MV-4-11 (cell line): ENCODE data around the gene IL1RAPL1.

ENCODE experiments used
- DNase-seq: peaks from one replicate; lab custom pipeline; 2025; lab: John Stamatoyannopoulos, UW

Gene IL1RAPL1

DNA sequence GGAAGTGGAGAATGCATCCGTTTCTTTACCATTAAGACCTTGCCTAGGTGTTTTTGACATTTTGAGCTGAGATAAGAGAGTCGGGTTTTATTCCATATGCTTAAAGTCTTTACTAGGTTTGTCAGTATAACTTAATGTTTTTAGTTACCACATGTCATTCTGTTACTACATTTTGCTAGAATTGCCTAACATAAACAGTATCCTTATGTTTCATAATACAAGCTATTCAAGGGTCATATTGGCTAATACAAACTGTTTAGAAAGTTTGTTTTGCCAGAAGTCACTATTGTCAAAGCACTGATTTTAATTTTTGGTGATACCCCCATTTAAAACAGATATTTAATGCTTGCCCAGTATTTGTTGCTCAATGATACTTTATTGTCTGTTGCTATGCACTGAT is 1200.4 kb downstream of the IL1RAPL1 start:
- DNase-seq, result no peak

DNA sequence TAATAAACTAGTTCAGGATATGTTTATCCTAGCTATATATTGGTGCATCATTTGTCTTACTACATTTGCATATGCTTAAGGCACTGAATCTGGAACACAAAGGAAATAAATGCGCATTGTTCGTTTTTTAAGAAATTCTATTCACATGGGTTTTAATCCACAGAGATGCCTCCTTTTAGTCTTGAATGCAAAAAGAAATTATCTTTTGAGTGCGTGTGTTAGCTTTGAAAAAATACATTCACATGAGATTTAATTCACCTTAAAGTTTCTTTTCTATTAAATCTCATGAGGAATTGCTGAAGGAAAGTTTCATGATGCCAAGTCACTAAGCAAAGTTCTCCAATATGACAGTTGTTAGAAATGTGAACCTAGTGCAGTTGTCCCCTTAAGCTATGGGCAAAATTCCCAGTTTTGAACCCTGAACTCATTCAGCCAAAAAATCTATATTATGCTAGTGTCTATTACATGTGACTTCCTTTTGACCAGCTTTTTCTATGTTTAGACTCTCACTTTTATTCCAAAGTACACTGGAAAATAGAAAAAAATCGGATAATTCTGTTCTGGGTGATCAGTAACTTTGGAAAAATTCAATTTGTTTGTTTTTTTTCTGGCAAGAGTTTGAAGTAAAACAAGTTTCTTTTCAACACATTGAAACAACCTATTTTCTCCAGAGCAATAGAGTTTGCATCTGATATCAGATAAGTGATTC is 1201.9 kb downstream of the IL1RAPL1 start:
- DNase-seq, result no peak

DNA sequence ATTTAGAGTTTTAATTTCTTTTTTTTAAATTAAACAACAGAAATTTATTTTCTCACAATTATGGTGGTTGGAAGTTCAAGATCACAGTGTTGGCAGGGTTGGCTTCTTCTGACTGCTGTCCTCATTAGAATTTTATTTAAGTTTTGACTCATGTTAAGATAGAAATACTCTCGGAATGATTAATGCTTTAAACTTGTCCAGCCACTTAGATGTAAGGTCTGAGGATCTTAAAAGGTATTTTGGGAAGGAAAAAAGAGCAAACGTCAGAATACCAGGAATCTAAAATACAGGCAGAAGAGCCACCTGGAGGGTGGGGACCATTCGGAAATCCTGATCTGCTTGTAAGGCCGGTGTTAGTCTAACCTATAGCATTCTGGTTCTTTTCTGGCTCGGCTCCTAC is 1205.1 kb downstream of the IL1RAPL1 start:
- no peak for DNase-seq

DNA sequence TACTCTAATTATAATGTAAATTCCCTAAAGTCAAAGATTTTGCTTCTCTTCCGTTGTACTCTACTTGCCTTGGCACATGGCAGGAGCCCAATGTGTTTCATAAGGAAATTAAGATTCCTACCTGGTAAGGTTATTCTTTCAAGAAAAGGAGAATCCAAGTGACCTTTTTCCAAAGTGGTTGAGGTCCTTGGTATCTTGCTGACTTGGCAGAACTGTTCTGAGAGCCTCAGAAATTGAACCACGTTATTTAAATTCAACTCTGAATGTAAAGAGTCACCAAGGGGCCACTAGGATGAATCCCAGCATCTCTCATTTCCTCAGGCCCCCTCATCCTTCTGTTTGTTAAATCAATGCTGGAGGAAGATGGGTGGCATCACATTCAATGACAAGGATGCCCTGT is 1209.9 kb downstream of the IL1RAPL1 start:
- no peak for DNase-seq

DNA sequence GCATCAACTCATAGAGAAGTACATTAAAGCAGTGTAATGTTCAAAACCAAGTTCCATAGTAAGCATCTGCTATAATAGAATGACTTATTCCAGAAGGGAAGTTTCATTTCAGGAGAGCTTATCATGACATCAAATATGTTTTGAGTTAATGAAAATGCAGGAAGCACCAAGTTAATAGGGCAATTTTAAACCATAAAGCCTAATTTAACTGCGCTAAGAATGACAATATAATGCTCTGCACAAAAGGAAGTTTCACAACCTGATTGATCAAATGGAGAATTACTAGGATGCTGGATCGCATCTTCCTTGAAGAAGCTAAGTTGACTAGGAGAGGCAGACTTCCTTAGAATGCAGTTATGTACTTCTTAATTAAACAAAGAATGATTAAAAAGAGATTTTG is 1211.2 kb downstream of the IL1RAPL1 start:
- DNase-seq, result no peak

DNA sequence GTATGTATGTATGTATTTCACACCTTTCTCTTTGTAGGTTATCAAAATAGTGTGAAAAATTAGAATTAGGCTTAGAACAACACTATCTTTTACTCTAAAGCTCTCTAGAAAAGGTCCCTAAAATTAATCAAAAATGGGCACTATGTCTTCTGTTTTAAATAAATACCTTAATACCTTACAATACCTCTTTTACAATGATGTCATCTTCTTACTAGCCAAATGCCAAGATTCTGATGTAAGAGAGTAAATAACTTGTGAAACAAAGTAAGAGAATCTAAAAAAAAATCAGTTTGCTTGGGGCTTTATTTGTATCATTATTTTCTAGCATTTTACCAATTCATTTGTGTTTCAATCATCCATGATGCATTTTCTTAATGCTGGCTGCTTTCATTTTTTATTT is 1225.9 kb downstream of the IL1RAPL1 start:
- no peak for DNase-seq

DNA sequence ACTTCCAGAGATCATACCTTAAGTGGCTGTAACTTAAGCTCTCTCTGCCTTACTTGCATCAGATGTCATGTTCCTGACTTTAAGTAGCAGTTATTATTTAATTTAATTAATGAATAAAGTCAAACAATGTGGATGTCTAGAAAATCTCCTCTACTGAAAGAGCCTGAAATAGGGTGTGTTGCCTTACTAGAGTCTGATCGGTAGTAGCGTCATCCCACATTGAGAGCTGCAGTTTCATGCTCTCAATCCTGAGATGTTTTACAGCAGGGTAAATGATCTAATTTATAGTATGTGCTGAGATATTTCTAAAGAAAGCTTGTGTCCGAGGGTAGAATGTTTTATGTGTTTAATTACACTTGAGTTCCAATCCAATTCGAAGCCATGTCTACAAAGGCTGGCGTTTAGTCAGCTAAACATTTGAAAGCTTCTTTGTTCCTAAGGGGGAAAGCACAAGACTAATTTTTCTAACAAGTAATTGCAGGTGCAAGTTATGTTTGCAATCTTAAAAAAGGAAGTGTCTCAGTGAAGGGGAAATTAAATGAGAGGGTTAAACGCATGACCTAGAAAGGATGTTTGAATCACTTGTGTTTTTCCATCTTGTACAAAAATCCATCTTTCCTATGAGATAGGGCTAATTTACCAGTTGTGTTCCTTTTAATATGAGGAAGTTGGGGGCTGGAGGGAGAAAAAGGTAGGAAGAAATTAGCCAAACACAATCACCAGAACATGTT is 1237.1 kb downstream of the IL1RAPL1 start:
- no peak for DNase-seq

DNA sequence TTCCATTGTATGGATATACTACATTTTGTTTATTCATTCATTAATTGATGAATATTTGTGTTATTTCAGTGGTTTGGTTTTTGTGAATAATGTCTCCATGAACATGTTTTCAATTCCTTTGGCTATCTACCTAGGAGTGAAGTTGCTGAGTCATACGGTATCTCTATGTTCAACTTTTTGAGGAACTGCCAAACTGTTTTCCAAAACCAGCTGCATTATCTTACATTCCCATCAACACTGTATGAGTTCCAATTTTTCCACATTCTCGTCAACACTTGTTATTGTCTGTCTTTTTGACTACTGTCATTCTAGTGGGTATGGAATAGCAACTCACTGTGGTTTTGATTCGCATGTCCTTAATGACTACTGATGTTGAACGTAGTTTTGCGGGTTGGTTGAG is 1239.5 kb downstream of the IL1RAPL1 start:
- no peak for DNase-seq

DNA sequence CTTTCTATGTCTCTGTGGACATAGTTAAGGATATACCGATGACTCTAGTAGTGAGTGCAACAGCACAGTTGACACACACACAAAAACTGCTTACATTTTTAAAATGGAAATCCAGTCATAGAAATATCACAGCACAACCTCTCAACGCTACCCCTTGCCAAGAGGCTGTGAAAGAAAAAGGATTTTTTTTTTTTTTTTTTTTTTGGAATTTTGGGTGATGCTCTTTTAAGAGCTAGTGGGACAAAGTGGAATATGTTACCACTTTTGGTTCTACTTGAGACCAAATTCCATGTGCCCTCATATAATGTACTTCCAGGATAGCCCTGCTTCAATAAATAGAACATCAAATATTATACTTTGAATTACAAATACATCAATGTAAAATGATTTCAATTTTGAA is 1247.1 kb downstream of the IL1RAPL1 start:
- no peak for DNase-seq

DNA sequence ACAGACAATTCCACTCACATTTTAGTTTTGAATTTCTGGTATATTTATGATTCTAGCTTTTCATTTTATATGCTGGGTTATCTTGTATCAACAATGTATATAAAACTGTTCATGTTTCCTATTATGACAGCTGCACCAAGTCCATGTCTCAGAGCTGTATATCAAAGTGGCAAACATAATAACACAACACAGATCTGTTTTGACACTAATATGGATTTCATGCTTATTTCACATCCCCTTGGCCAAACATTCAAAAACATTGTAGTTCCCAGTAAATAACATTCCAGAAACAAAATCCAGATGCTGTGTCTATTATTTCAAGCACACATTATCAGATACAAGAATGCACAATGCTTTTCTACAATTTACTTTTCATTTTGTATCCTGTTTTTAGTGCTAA is 1247.5 kb downstream of the IL1RAPL1 start:
- DNase-seq, result no peak

DNA sequence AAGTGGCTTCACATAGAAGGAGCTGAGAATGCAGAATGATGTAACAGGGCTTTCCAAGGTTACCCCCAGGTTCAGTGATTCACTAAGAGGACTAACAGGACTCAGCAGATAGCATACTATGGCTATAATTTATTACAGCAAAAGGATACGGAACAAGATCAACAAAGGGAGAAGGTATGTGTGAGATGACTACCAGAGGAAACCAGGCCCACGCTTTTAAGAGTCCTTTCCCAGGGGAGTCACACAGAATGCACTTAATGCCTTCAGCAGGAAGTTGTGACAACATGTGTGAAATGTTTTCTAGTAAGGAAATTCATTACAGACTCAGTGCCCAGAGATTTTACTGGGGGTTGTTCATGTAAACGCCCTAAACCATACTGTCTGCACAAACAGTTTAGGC is 1254.5 kb downstream of the IL1RAPL1 start:
- no peak for DNase-seq

DNA sequence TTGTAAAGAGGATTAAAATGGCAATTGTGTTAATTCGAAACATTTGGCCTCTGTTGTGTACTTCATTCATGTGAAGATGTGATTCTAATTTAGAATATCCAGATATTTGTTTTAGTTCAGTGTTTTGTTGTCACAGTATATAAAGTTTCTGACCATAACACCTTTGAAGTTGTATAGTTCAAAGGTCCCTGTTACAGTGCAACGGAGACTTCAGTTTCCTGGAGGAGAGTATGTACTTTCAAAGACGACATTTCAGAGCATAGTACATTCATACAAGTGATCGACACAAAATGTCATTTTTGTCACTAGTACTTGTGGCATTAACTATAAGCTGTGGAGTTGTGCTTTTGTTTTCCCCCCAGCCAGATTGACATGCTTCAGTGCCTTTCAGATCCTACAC is 1255.3 kb downstream of the IL1RAPL1 start:
- no peak for DNase-seq

DNA sequence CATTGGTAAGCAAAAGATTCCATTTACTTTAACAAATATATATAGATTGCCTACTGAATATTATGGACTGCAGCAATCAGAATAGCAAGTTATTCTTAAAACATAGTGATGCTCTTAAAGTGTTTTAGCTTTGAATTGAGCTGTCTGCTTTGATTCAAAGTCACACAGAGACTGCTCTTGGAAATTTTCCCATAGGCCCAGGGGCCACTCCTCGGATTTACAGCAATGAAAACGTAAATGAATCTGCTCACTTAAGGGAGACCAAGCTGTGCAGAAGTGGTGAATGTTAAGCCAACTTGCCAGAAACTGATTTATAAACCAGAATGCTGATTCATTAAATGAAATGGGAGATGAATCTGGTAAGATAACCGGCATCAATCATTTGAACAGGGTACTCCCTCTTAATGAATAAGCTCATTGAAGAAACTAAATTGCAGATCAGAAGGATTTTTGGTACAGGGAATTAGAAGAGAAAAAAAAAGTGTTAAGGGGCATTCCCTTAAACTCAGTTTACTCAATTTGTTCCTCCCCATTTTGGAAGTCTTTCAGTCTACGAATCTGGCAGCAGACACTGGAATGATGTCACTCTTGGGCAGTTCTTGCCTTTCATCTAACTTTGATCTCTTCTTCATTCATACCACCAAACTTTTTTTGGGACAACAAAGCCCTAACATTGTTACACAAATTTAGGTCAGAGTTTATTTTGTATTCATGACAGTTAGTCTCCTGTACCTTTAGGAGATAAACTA is 1264.8 kb downstream of the IL1RAPL1 start:
- DNase-seq, result no peak

DNA sequence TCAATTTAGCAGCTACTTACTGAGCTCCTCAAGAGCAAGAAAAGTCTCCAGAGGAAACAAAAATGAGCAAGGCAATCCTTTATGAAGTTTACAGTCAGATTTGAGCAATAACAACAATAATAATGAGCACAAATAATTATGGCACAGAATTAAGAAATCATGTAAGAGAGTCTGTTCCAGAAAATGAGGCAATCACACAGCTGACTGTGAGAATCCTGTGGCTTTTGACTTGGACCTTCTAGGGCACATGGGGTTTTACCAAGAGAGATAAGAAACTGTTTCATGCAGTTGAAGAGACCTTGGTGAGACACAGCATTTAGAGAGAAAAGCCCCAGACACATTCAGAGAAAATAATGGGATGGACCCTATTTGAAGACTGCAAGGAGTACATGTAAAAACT is 1265.5 kb downstream of the IL1RAPL1 start:
- no peak for DNase-seq

DNA sequence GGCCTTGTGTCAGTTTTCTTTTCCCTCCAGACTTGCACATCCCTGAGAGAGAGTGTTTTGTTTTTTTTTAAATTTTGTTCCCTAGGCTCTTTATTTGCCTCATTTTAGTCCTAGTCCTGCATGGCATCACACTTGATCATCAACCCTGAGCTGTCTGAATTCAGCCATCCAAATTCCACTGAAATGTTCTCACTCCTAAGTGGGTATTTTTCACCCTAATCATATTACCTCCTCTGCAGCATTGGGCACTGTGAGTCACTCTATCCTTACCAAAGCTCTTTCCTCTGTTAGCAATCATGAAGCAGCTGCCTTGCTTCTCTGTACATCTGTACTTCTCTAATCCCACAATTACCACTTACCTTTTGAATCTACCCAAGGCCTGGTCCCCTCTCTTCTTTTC is 1271.5 kb downstream of the IL1RAPL1 start:
- DNase-seq, result no peak

DNA sequence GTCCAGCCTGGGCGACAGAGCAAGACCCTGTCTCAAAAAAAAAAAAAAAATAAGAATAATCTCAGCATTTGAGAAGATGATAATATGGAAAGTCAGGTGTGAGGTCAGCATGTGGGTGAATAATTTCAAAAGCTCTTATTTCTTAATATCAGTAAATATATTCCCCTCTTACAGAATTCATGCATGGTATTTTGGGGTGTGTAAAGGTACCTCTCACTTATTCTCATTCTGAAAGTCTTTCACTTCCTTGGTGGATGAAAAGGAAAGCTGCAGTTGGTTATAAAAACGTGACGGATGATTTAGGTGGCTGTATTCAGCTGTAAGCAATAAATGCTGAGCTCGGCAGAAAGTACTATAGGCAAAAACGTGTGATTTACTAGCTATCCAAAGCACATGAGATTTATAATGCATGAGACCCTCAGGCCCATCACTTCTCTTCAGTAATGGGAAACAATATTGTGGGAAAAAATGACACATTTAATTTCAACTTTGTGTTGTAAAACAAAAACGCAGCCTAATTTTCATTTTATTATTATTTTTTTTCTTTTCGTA is 1275.0 kb downstream of the IL1RAPL1 start:
- DNase-seq, result no peak

DNA sequence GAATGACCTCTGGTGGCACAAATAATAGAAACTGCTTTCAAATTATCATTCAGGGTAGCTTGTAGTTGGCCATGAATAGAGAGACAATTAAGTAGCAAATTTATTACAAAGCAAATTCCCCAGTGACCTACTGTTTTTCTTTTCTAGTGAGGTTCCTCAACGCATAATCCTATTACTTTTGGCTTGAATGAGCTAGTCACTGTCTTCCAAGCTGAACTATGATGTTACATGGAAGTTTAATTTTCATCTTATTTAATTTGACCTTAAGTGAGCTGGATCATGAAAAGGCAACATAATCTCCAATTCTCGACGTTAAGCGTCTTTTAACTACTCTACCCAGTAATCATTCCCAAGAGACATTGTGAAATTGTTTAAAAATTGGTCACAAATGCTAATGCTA is 1280.7 kb downstream of the IL1RAPL1 start:
- DNase-seq, result no peak

DNA sequence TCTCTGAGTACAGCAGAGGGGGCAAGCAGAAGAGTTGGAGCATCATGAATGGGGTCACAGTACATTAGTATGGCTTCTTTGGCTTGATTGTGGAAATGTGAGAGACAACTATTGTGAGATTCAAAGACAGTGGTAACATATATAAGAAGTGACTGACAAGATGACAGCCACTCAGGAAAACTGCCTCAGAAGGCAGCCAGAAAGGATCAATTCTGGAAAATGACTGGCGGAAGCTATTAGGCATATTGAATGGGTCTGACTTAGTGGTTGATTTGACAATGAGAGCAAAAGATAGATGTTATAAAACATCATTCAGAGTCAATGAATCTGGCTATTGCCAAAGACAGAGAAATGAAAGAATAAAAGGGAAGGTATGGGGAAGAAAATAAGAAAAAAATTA is 1282.6 kb downstream of the IL1RAPL1 start:
- no peak for DNase-seq

DNA sequence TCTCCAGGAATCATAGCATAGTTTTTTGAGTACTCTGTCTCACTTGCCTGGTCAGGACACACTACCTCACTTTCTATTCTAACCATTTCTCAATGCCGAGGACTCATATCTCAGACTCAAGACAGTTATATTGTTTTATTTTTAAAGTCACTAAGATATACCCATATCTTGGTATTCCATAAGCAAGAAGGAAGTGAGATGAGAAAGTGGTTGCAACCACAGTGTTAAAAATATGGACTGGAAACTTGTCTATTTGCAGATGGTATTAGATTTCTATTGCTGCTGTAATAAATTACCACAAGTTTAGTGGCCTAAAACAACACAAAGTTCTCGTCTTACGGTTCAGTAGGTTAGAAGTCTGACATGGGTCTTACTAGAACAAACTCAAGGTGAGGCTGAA is 1283.4 kb downstream of the IL1RAPL1 start:
- DNase-seq, result no peak

DNA sequence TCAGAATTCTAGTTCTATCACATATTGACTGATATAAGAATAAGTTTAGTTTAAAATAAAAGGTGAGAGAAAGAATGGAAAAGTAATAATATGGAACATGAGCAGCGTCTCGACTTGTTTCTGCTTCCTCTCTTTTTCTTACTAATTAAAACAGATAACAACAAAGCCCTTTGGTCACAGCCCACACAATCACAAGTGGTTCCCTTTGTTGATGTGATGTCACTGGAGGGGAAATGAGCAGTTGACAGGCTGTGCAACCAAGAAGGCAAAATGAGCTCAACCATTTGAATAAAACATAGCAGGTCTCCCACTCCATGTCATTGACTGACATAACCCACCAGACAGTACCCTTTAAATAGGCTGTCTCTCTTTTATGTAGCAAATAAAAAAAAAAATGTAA is 1285.6 kb downstream of the IL1RAPL1 start:
- no peak for DNase-seq

DNA sequence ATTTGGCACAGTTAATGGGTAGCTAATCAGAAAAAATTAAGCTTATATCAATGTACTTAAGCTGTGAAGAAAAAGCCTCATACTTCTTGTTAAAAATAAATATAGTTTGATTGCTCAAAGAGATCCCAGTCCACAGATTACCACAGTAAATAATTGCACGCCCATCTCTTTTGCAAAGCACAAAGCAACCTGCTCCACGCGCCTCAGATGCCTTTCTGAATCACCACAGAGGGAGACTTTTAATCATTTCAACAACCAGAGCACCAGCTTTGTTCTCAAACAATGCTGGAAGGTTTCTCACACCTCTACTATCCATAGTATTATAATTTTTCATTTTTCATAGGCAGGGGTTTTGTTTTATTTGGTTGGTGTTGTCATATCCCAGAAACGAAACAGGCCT is 1289.5 kb downstream of the IL1RAPL1 start:
- DNase-seq, result no peak

DNA sequence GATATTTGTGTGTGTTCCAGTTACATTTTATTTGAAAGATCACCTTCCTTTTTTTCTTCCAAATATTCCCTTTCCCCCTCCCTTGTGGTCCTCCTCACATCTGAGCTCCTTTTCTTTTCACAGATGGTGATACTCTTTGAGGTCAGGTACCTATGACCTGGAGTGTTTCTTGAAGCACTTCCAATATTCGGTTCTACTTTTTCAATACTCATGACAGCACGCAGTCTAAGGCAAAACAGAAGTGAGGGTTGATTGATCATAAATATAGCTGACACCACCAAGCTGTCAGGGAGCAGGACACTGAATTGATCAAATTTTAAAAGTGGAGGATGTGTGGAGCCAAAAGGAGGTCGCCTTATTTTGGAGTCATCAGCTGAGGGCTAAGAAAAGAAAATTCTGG is 1293.7 kb downstream of the IL1RAPL1 start:
- no peak for DNase-seq

DNA sequence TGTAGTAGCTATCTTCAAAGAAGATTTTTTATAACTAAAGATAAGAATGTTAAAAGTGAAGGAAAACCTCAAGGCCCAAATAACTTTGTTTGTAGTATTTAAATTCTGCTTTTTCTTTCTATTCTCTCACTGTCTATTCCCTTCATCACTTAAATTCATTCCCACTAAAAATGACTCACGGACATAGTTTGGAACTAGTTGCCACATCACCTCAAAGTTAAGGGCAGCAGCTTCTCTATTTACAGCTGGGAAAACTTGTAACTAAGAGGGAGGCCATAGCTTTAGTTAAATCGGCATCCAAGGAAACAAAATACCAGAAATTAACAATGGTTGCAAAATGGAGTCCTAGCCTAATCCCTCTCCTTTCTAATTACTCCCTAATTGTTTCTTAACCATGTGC is 1302.8 kb downstream of the IL1RAPL1 start:
- DNase-seq, result no peak
